ENCODE data around the gene CARS2. TPM values are rescaled to one million over a fixed set of nuclear protein-coding genes. Genes with fewer than 3 reads are reported as not detected.

CARS2 gene
- total and polyA plus RNA-seq, 2 of the 8 experiments (the other 6 are each of a cell fraction or from before 2014, with no cell fraction given), result 47.7 to 55.9 TPM

DNA sequence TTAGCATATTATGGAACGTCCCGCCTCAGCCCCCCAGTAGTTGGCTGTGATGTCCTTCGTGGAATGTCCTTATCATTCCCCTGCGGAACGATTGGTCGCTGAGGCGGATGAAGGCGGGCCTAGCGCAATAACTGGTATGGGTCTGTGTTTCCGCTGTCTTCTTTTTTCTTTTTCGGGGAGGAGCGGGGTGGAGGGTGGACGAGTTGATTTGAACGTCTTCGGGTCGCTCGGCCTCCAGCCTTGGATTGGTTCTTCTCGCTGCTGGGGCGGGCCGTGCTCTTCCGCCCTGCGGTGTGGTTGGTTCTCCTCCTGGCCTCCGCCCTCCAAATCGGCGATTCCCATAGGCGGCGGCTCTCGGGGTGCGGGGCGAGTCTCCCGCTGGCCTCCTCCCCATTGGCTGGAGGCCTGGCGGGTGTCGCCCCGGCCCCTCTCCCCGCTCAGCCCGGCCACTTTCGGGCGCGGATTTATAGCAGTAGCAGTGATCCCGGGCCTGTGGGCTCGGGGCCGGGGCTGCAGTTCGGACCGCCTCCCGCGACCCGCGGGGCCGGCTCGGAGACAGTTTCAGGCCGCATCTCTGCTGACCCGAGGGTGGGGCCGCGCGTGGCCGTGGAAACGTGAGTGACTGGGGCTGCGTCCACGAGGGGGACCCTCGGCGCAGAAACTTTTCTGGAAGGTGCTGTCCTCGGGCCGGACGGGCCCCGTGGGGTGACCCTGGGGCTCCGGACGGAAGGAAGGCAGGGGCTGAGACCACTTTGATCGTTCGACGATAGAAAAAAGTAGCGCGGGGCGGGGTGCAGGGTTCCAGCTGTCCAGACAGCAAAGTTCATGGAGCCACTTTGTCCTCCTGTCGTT, 9.7 kb upstream of the CARS2 start:
- Histone ChIP-seq H3K4me3 (ENCODE audit: extremely low read depth in 1 of 4, insufficient read depth in 2 of 4, low read depth in 3 of 4, low read length in 4 of 4) (peak overlapping the region; percentile 77 to 98 (median 90)), H3K4me1 (replicated peaks in 1 of 4; ENCODE audit: control insufficient read depth in 3 of 4, insufficient read depth in 4 of 4, low read length in 3 of 4) (peaks cover 0 to 2% (median 1%) of the 10 kb centered on the region in 4 experiments; a peak in 2 of 7 replicates), H3K9ac (replicated peaks in 1 of 4; ENCODE audit: extremely low read depth in 1 of 4, low read depth in 3 of 4, low read length in 3 of 4) (peak overlapping the region; percentile 38 to 87 (median 74); a peak in 6 of 7 replicates), H4K20me1 (replicated peaks in 1 of 2; ENCODE audit: control insufficient read depth in 1 of 2, insufficient read depth in 2 of 2, low read length in 2 of 2) (peaks cover 18% of the 10 kb centered on the region in 2 experiments), H3K56ac (replicated peaks; ENCODE audit: insufficient read length, low read depth, low read length) (no peak overlapping the region), H2AFZ (ENCODE audit: low read length) (no peak overlapping the region), H4K8ac (ENCODE audit: extremely low read depth, insufficient read depth, low read length) (no peak overlapping the region; the same call in 1 of the 2 replicates), H3K9me3 (ENCODE audit: insufficient read depth in 2 of 2, low read depth in 1 of 2, low read length in 1 of 2) (no peaks in the 10 kb centered on the region), H2BK15ac (ENCODE audit: low read length) (no peak overlapping the region), H3K79me2 (ENCODE audit: control insufficient read depth in 1 of 2, insufficient read depth in 2 of 2, low read length in 2 of 2) (peaks cover 27 to 57% of the 10 kb centered on the region in 2 experiments), H3K23ac (ENCODE audit: insufficient read length) (no peak overlapping the region), H3K36me3 (ENCODE audit: control insufficient read depth in 2 of 4, insufficient read depth in 4 of 4, low read length in 3 of 4) (peaks cover 4 to 16% (median 8%) of the 10 kb centered on the region in 4 experiments; a peak in 7 of 8 replicates), H3K27ac (ENCODE audit: low read depth, low read length) (peak overlapping the region; percentile 24), H3K14ac (ENCODE audit: insufficient read length) (no peak overlapping the region), H3K79me1 (ENCODE audit: low read depth, low read length) (peaks cover 9% of the 10 kb centered on the region), H4K91ac (replicated peaks; ENCODE audit: insufficient read length, low read length) (no peak overlapping the region), H3K4me2 (ENCODE audit: insufficient read depth in 1 of 2, low read depth in 2 of 2, low read length in 2 of 2) (peak overlapping the region; percentile 81 to 82), H3K4ac (replicated peaks; ENCODE audit: insufficient read length, low read depth, low read length) (no peak overlapping the region), H4K5ac (ENCODE audit: insufficient read length, low read depth, low read length) (peak overlapping the region; percentile 58), H2BK120ac (replicated peaks; ENCODE audit: low read depth, low read length) (no peak overlapping the region), H2AK5ac (ENCODE audit: low read depth, low read length) (no peak overlapping the region), H2BK5ac (ENCODE audit: low read depth, low read length) (peak overlapping the region; percentile 60; the same call in 1 of the 2 replicates), H2BK20ac (ENCODE audit: low read length) (no peak overlapping the region), H3K23me2 (ENCODE audit: low read depth, low read length) (peaks cover 15% of the 10 kb centered on the region), H2BK12ac (ENCODE audit: low read depth, low read length) (peak overlapping the region; percentile 9; the same call in 1 of the 2 replicates), H3K27me3 (replicated peaks in 1 of 4; ENCODE audit: control insufficient read depth in 3 of 4, extremely low read depth in 1 of 4, insufficient read depth in 3 of 4, low read length in 3 of 4) (no peaks in the 10 kb centered on the region), H3K18ac (ENCODE audit: extremely low read depth, low read length) (peak overlapping the region; percentile 76; the same call in 1 of the 2 replicates)
- peak; percentile 88 for FAIRE-seq
- POLR2A ChIA-PET (ENCODE audit: partially characterized antibody), result interaction anchor here (0.6 to 2.9 kb wide), 44 partner anchors 9 to 1005 kb away, joined by 3 to 28 read pairs (median 4); partner anchors contain the start of genes ANKRD10 and CARS2
- CTCF ChIA-PET (ENCODE audit: partially characterized antibody), result interaction anchor here (0.7 to 2.6 kb wide), 5 partner anchors 14 to 163 kb away, joined by 3 to 10 read pairs (median 4); no protein-coding TSS in a partner anchor
- DNase-seq (ENCODE audit: low read depth in 1 of 2, low spot score in 2 of 2), result peak; percentile 93 to 97
- WGBS, 2 experiments (ENCODE audit: extremely low coverage in 1 of 2, insufficient coverage in 1 of 2, insufficient read length in 1 of 2, insufficient replicate concordance in 2 of 2, low coverage in 1 of 2, low lambda C conversion rate in 2 of 2, missing lambda C conversion rate in 1 of 2), result 2% methylated on average over 54 of the region's 74 CpGs; no CpG with 5 or more reads in 1 of the 2 experiments
- TF ChIP-seq CEBPB (IDR thresholded peaks at IDR 0.05; ENCODE audit: low read depth, low read length) (0 out of 2 replicates have a peak, but pooled peaks have one; percentile 20), GABPA (IDR thresholded peaks at IDR 0.05; ENCODE audit: borderline replicate concordance, insufficient read depth, low read length) (no peak), FOSL1 (IDR thresholded peaks at IDR 0.05; ENCODE audit: insufficient read depth, low read depth, low read length) (no peak), CHD2 (IDR thresholded peaks at IDR 0.05; ENCODE audit: low read length) (peak; percentile 55), EGR1 (IDR thresholded peaks at IDR 0.05; ENCODE audit: borderline replicate concordance, low read depth, low read length) (no peak), BCL11A (IDR thresholded peaks at IDR 0.05; ENCODE audit: low read depth in 2 of 2, low read length in 2 of 2) (no peak), TEAD4 (IDR thresholded peaks at IDR 0.05; ENCODE audit: low read depth, low read length) (peak; percentile 74), HDAC6 (IDR thresholded peaks at IDR 0.05; ENCODE audit: low read depth, low read length) (no peak), EP300 (IDR thresholded peaks at IDR 0.05; ENCODE audit: borderline replicate concordance in 1 of 2, low read depth in 2 of 2, low read length in 2 of 2) (no peak)
- TF ChIP-seq, protein P1, sequence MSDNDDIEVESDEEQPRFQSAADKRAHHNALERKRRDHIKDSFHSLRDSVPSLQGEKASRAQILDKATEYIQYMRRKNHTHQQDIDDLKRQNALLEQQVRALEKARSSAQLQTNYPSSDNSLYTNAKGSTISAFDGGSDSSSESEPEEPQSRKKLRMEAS (IDR thresholded peaks at IDR 0.05), result no peak

Measured in H1 (cell line).